Spinal cord (tissue), 10 donors: ENCODE measurements around the gene OR1N2. TPM values are rescaled to one million over a fixed set of nuclear protein-coding genes. Genes with fewer than 3 reads are reported as not detected.
"Not testable (repeated sequence)": the region's sequence is repeated elsewhere in the genome, so short reads cannot be mapped to it uniquely, and the experiment has no call there.

Experiments
- DNase-seq, 6 donors: peaks; one replicate each; pipeline versions ENCODE4 v3.0.0 to v3.0.0-alpha.2; 2013 to 2015; ENCODE audit warnings: low spot score in 6 of 6, low read depth in 4 of 6
- H3K27ac ChIP-seq: one replicate; pipeline ENCODE4 v1.5.1; 2013; ENCODE audit warnings: low read depth, low read length, control low read depth
- H3K27me3 ChIP-seq: one replicate; pipeline ENCODE4 v1.6.1; 2013; ENCODE audit warnings: low read length; ENCODE audit not compliant: control insufficient read depth, insufficient read depth
- H3K36me3 ChIP-seq: one replicate; pipeline ENCODE4 v1.6.1; 2013; ENCODE audit warnings: low read length; ENCODE audit not compliant: control insufficient read depth, insufficient read depth
- H3K4me1 ChIP-seq: one replicate; pipeline ENCODE4 v1.6.1; 2013; ENCODE audit warnings: low read length; ENCODE audit not compliant: control insufficient read depth, insufficient read depth
- H3K4me3 ChIP-seq: one replicate; pipeline ENCODE4 v1.5.1; 2013; ENCODE audit warnings: low read depth, low read length, control low read depth
- H3K9me3 ChIP-seq: one replicate; pipeline ENCODE4 v1.6.1; 2013; ENCODE audit warnings: low read length; ENCODE audit not compliant: control insufficient read depth, insufficient read depth
- WGBS: methylation state at CpG from one replicate; pipeline ENCODE4 v1.1.5; 2013; ENCODE audit warnings: missing lambda C conversion rate; ENCODE audit not compliant: insufficient coverage; 5-methylcytosine and 5-hydroxymethylcytosine counted together
- polyA plus RNA-seq, 2 donors: library from polyadenylated mRNA; unstranded; fragments of 120-200 nt; gene quantifications; one replicate each; pipeline ENCODE4 v1.2.1, GENCODE V29; 2013; ENCODE audit not compliant: insufficient read length in 2 of 2
- total RNA-seq, 2 donors: library from RNA; depleted of rRNA in 1 of 2; stranded (reverse); fragments of 120-200 nt in 1 of 2; fragments of >200 nt in 1 of 2; gene quantifications; one replicate each; pipeline versions ENCODE4 v1.2.3 to v1.2.4, GENCODE V29; 2013 to 2014
- donor health status: healthy.

The OR1N2 gene
- total and polyA plus RNA-seq, 4 donors, result not detected

- H3K36me3 ChIP-seq, H3K27me3 ChIP-seq, H3K9me3 ChIP-seq, DNase-seq, H3K4me3 ChIP-seq, H3K27ac ChIP-seq, H3K4me1 ChIP-seq: not testable (repeated sequence)
- WGBS, result 80% methylated on average over 3 of the region's 8 CpGs
These were observed 30.4 kb downstream of the OR1N2 start, which contains the start of gene OR1L8 for GRCh38 chr9:122583284-122583683. TSS of gene OR1L8 (minus strand) at chr9:122583384. CDS start at chr9:122568477, 14,907 bp downstream.

Other genes starting within 250 kb of the OR1N2 start
- gene PTGS1, start 182.1 kb upstream of the OR1N2 start, total RNA-seq, result 1 to 10 TPM; 3.1 to 4.0 TPM
- 1 to 10 TPM; 3.0 to 5.6 TPM for gene PTGS1, start 182.1 kb upstream of the OR1N2 start, polyA plus RNA-seq
- not detected for gene OR1J1, start 75.2 kb upstream of the OR1N2 start, total RNA-seq
- not detected for gene OR1J1, start 75.2 kb upstream of the OR1N2 start, polyA plus RNA-seq
- gene OR1J2, start 42.3 kb upstream of the OR1N2 start, total RNA-seq, result not detected
- not detected for gene OR1J2, start 42.3 kb upstream of the OR1N2 start, polyA plus RNA-seq
- not detected for gene OR1J4, start 34.0 kb upstream of the OR1N2 start, total RNA-seq
- gene OR1J4, start 34.0 kb upstream of the OR1N2 start, polyA plus RNA-seq, result not detected
- gene OR1N1, start 25.8 kb upstream of the OR1N2 start, total RNA-seq, result not detected
- not detected for gene OR1N1, start 25.8 kb upstream of the OR1N2 start, polyA plus RNA-seq
- gene OR1L8, start 30.3 kb downstream of the OR1N2 start, total RNA-seq, result under 1 TPM in 1 of 2 donors, not detected in 1; 0.22 TPM
- under 1 TPM in 1 of 2 donors, not detected in 1; 0.26 TPM for gene OR1L8, start 30.3 kb downstream of the OR1N2 start, polyA plus RNA-seq
- gene OR1Q1, start 61.6 kb downstream of the OR1N2 start, total RNA-seq, result not detected
- gene OR1Q1, start 61.6 kb downstream of the OR1N2 start, polyA plus RNA-seq, result not detected
- gene OR1B1, start 104.5 kb downstream of the OR1N2 start, total RNA-seq, result not detected
- gene OR1B1, start 104.5 kb downstream of the OR1N2 start, polyA plus RNA-seq, result not detected
- not detected for gene OR1L1, start 108.6 kb downstream of the OR1N2 start, total RNA-seq
- not detected for gene OR1L1, start 108.6 kb downstream of the OR1N2 start, polyA plus RNA-seq
- gene OR1L3, start 122.0 kb downstream of the OR1N2 start, total RNA-seq, result not detected
- not detected for gene OR1L3, start 122.0 kb downstream of the OR1N2 start, polyA plus RNA-seq
- not detected for gene OR1L4, start 170.9 kb downstream of the OR1N2 start, total RNA-seq
- gene OR1L4, start 170.9 kb downstream of the OR1N2 start, polyA plus RNA-seq, result not detected
- gene OR1L6, start 189.2 kb downstream of the OR1N2 start, total RNA-seq, result not detected
- not detected for gene OR1L6, start 189.2 kb downstream of the OR1N2 start, polyA plus RNA-seq
- gene OR5C1, start 235.8 kb downstream of the OR1N2 start, total RNA-seq, result not detected
- not detected for gene OR5C1, start 235.8 kb downstream of the OR1N2 start, polyA plus RNA-seq
- not detected for gene OR1K1, start 247.0 kb downstream of the OR1N2 start, total RNA-seq
- gene OR1K1, start 247.0 kb downstream of the OR1N2 start, polyA plus RNA-seq, result not detected